DMS114 treated with DMSO at 0.1 percent for 48 hours (cell line): ENCODE results near the gene FGF12.
A peak's percentile ranks its signal among the peaks of the same experiment; 100 is the strongest.
"Not testable (repeated sequence)": the region's sequence is repeated elsewhere in the genome, so short reads cannot be mapped to it uniquely, and the experiment has no call there.

ENCODE experiments used
- DNase-seq: peaks from one replicate; lab custom pipeline; 2025; ENCODE audit not compliant: unreplicated experiment; lab: John Stamatoyannopoulos, UW

The FGF12 gene

DNA sequence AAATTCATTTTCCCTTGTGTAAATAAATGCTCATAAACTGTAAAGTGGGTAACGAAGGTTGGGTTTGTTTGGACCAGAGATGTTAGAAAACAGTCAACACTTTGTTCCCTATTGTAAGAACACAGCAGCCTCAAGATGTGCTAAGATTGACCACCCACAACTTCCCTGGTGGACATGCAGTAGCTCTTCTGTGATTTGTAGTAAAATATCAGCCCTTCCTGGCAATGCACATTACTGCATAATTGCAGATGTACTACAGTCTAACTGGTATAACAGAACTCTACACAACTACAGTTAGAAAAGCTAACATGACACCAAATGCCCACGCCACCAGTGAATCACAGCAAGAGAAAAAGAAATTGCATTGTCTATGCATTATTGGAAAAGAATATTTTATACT is 129.4 kb downstream of the FGF12 start:
- DNase-seq = no peak

DNA sequence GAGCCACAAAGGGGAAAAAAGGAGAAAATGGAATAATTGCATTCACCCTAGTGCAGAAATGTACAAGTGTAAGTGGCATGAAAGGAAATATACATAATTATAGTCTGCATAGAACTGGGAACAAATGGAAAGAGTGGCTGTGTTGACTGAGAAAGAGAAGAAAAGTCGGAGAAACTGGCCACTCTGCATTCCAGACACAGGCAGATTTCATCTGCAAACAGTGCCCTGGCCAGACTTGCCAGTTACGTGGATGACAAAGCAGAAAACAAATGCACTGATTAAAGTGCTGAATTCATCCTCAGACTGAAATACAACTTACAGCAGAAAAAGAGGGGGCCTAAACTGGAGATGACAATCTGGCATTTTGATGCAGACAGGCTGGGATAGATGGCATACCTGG is 129.8 kb downstream of the FGF12 start:
- DNase-seq = no peak

DNA sequence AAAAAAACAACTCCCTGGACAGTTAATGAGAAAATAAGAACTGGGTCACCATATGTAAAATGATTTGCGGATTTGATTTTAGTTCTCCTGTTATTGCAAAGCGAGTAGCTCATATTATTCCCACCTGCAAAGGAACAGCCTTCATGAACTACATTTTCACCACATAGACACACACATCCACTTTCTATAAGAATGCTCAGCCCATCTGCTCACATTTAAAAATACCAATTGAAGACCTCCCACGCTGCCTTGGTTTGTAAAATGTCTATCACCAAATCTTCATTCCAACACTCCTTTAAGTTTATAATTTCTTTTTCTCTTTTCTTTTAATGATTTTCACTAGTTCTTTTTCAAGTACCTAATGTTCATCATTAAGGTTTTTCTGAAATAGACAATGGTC is 148.6 kb downstream of the FGF12 start:
- no peak for DNase-seq

DNA sequence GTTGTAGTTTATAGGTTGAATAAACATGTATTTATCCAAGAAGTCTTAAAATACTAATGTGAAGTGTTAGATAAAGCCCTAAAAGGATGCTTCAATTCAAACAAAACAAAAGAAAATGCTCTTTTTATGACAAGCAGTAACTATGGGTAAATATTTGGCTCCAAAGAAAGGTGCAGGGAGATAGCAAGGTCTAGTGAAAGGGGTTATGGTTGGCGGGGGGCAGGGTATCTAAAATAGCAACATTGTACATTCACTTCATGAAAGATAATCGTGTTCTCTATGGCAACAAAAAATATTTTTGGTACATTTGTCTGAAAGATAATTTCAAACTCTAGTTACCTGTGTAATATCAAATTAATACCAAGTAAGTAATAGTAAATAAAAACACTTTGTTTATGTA is 149.5 kb downstream of the FGF12 start:
- DNase-seq = no peak

DNA sequence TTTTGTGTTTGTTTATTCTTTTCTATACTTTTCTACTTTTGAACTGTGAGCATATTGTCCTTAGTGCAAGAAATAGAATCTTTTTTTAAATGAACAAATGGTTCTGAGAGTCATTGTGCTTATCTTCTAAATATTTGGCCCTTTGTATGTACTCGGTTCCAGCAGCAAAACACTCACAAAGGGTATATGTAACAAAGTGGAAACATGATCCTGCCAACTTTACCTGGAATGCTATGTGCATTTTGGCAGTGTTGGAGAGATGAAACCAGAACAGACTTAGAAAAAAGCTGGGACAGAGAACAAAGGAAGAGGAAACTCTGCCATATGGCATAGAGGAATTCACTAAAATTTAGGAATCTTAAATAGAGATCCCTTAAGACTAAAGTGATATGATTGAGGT is 150.1 kb downstream of the FGF12 start:
- DNase-seq = no peak

DNA sequence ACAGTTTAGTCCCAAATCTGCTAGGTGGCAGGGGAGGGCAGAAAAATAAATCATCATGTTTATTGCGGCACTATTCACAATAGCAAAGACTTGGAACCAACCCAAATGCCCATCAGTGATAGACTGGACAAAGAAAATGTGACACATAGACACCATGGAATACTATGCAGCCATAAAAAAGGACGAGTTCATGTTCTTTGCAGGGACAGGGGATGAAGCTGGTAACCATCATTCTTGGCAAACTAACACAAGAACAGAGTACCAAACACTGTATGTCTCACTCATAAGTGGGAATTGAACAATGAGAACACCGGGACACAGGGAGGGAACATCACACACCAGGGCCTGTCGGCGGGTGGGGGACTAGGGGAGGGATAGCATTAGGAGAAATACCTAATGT is 150.6 kb downstream of the FGF12 start:
- not testable (repeated sequence) for DNase-seq

DNA sequence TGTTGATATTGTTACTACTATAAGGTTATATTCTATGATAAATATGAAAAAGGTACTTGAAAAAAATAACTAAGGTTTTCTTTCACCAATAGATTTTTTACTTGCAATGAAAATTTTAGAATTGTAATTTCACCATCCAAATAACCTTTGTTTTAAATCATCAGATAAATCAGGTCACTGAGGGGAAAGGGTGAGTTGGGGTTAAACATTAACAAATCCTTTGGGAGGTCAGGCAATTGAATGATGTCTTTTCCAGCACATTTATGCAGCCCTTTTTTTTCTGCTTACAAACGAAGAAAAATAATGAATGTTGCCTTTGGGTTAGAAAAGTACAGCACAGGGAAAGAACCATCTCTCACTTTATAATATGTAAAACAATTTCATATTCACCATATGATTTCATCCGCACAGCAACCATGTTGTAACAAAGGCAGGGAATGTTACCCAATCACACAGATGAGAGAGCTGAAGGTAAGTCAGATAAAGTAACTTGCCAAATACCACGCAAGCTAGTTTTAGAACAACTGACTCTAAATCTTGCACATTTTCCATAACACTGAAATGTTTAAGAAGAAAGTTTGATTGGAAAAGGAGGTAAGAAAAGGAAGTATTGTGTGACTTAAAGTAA is 151.3 kb downstream of the FGF12 start:
- DNase-seq = no peak

DNA sequence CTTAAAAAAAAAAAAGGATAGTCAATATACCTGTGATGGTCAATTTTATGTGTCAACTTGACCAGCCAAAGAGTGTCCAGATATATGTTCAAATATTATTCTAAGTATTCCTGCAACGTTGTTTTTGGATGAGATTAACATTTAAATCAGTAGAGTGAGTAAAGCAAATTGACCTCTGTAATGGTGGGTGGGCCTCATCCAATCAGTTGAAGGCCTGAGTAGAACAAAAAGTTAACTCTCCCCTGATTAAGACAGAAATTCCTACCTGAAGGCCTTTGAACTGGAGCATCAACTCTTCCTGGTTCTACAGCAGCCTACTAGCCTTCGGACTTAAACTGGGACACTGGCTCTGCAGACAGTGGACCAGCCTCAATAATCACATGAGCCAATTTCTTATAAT is 154.1 kb downstream of the FGF12 start:
- no peak for DNase-seq

DNA sequence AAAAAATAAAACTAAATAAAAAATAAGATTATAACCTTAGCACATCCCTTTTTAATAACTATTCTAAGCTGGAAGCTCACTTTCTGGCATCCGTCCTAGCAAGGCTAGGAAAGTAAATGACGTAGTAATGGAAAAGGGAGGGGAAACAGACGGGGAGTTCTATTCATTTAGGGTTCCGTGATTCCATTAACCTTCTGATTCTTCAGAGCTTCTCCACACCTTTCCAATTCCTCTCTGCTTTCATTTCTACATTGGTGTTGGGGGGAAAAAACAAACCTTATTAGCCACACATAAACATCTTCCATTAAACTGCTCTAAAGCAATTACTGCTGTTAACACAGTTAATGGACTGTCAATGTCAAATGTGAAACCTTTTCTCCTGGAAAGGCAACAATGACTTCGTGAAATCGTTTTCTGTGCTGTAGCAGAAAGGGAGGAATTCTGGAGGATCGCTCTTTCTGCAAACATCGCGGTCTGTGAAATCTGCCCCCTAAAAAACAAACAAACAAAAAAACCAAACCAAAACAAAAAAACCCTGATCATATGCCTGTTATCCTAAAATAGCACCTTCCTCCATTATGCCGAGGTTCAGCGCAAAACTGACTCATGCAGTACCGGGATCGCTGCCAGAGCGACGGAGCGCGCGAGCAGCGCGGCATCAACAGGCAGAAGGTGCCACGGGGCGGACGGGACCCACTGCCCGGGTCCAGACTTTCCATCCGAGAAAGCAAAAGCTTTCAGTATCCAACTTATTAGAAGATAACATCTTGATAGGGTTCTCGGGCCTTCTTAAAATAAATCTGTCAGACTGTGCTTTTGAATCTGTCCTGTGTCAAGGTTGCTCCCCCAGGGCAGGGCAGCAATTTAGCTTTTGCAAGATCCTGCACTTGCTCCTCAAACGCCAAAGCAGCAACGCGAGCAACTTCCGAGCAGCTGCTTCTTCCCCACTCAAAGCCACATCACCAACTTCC is 156.2 kb downstream of the FGF12 start:
- DNase-seq = peak; percentile 3

DNA sequence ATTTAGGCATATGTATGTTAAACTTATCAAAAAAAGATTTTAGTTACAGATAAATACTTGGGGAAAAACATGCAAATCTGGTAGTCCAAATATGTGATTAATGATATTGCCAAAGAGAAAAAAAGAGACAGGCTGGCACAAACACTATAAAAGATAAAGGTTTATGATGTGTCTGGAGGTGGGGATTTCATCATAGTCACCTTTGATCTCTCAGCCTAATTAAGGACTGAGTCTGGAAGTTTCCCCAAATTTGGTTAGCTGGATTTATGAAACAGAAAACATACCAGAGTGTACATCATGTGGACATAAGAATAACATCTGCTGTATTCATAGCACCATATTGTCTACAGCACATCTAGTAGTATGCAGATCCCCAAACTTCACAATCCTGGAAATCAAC is 157.0 kb downstream of the FGF12 start:
- no peak for DNase-seq

DNA sequence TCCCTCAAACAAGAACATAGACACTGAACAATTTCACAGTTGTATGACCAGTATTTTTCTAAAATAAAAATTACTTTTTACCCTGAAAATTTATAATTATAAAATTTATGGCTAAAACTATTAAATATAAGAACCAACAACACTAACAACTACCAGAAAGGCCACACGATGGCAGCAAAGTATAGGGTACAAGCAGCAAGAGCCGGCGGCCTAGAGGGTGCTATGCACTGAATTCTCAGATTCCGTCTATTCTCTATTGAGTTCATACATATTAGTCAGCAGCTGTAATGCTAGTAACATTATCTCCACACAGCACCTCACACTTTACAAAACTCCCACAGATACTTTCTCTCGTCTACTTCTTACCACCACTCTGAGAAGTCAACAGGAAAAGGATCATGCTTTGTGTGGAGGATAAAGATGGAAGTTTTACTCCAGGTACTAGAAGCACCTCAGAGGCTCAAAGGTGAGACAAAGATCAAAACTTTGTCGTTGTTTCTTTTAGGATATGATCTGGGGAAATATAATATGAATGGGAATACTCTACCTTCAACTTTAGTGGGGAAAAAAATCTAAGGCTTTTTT is 160.5 kb downstream of the FGF12 start:
- peak; percentile 71 for DNase-seq

DNA sequence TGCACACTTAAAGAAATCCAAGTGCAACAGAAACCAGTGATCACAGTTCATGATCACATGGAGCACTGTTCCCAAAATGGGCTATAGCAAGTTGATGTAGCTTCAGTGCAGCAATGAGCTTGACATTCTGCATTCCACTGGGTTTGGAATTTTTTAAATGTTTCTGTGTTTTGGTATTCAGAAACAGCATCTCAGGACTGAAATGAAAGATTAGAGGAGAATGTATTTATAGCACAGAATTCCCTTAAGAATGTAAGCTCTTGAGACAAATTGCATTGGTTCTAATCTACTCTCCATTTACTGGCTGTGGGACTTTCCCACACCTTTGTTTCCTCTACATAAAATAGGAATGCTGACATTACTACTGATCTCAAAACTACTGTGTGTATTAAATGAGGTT is 162.7 kb downstream of the FGF12 start:
- DNase-seq = no peak

DNA sequence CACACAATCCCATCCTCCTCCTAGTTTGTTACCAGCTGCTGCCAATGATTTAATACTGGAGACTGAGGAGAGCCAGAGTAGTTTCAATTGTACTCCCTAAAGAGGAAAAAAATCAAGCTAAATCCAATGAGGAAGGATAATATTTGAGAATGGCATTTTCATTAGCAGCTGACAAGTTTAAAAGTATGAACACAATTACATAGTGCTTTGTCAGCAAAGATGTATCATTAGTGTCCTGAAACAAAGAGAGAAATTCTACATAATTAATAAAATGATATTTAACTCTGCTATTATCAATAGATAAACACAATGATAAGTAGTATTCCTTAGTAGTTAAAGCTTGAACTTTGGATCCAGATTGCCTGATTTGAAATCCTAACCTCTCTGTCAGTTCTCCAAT is 163.9 kb downstream of the FGF12 start:
- DNase-seq = no peak

DNA sequence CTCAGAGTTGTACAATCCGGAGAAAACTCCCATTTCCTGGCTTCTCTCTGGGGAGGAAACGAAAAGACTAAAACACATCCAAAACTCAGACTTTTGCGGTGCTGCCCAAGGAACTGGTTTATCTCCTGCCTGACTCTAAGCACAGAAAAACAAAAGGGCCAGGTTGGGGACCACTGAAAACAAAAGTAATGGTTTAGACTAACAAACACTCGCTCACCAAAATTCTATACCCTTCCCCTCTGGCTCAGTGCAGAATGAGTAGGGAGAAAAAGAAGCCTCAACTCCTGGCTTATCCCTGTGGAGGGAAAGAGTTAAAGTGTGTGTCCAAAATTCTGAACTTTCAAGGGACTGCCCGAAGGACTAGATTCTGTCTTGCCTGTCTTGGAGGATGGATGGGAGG is 173.6 kb downstream of the FGF12 start:
- no peak for DNase-seq

DNA sequence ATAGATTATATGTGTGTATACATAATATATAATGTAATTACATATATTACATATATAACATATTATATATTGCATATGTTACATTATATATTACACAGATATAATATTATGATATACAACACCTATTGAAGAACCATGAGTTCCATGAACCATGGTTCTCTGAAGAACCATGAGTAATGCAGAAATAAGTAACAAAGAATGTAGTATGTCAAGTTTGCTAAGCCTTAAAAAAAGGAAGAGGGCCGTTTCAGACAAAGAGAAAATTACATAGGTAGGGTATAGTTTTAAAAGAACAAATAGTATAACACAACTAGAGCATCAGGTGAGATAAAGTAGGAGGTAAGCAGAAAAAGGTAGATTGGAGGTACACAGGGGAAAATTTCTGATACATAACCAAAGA is 177.0 kb downstream of the FGF12 start:
- no peak for DNase-seq

DNA sequence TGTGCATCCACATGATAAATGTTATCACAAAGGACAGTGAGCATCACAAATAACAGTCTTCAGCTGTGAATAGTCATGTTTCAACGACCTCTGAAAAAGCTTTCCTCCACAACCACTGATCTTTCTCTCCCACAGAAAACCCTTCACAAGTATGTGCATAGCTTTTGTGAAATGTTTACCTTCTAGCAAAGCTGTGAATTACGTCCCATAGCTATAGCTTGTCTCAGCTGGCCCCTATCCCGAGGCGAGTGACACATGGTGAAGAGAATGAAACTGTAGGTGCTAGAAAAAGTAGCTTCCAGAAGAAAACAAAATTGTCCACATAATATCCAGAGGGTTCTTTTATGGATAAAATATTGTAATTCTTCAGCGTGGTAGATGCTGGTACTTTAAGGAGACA is 182.0 kb downstream of the FGF12 start:
- no peak for DNase-seq

DNA sequence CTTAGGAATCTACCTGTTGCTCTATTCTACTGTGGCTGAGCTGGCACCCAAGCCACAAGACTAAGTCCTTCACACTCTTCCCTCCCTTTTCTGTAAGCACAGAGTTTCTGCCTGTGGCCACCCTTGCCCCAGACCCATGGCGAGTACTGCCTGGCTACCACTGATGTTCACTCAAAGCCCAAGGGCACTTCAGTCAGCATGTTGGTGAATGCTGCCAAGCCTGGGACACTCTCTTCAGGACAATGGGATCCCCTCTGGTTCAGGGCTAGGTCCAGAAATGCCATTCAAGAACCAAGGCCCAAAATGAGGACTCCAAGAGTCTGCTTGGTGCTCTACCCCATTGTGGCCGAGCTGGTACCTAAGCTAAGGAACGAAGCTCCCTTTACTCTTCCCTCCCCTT is 184.2 kb downstream of the FGF12 start:
- DNase-seq = no peak

DNA sequence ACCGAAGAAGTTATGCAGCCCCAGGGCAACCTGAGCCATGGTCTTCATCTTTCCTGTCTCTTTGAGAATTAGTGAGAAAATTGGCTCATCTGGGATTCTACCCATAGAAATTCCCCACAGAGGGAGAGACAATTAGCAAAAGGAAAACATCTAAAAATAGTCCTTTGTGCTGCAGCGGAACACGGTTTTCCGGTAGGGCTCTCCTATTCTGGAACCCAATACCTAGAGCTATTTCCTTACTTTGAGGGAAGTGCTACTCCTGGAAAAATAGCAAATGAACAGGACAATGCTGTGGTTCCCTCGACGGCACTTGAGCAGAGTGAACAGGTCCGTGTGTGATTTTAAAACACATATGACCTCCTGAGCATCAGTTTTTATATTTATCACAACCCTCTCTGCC is 210.5 kb downstream of the FGF12 start:
- no peak for DNase-seq

DNA sequence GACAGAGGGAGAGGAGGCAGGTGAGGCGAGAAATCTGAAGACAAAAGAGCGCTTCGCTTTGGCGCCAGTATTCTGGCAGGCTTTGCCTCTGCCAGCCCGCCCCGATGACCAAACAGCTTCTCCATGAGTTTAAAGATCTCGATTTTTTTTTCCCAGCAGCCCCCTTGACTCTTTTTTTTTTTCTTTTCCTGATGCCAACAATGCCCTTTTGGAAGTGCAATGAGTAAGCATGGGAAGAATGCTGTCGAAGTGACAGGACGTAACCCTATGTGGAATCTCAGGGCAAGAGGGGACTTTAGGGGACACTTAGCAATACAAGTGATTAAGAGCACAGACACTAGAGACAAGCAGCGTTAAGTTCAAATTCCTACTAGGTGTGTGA is 211.7 kb downstream of the FGF12 start:
- DNase-seq = no peak

DNA sequence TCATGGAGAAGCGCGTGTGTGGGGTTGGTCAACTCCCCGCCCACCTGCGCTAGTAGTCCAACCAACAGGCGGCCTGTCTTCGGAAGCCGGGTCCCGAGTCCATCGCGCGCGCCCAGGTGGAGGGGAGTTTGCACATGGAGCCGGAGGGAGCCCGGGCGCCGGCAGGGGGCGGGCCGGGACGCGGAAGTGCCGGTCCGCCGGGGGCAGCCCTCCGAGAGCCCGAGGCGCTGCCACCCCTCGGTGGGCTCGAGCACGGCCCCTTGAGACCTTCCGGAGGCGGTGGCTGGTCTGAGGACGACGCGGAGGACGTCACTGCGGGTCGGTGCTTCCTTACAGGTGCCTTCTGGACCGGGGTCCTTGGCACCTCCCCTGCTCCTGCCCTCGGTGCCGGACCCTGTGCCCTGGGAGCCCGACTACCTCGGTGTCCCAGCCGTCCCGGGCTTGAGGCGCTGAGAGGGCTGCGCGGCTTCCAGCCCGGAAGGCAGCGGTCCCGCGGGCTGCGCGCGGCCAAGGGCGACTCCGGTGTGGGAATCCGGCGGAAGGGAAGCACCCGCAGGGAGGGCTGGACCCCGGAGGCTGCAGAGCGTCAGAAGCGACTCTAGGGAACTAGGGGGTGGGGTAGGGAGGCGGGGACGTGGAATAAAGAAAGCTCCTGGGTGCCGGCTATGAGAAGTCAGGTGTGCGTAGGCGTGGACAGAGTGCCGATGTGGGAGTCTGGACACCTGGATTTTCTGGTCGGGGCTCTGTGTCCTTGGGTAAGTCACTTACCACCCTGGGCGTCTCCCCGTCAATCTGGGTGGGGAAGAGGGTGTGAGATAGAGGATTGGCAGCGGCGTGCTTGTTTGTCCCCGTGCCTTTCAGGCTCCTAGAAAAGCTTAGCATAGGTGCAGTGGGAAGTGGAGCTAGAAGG is 212.3 kb downstream of the FGF12 start:
- DNase-seq = no peak

DNA sequence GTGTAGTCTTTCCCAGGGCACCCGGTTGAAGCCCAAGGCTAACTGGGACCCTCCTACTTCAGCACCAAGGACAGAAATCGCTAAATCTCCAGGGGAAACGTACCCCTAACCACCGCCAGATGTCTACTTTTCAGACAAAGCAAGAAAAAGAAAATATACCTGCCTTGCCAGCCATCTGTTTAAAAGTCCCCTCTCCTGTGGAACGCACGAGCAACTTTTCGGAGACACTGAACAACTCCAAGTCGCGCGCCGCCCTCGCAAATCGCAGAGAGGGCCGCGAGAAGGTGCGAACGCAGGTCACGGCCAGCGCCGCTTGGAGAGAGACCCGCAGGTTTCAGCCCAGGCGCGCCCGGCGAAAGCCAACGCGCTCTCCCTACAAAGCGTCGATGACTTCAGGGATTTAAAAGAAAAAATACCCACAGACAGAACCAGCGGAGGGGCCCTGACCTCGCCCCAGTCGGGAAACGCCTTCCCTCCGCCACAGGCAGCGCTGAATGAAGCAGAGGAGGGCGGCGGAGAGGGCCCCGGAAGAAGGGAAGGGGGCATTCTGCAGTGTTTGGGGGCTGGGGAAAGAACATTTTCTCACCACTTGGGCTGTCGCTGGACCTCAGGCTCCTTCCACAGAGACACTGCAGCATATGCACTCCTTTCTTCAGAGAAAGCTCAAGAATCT is 213.1 kb downstream of the FGF12 start:
- no peak for DNase-seq
